Uterus (tissue), 2 donors: ENCODE results near the gene TOB1.

ENCODE experiments used
- CTCF ChIP-seq, 4 experiments: fragments of 200-600 bp in 2 of 4; fragments of 450-650 bp in 2 of 4; sonication (generic) in 2 of 4; IDR thresholded peaks; one replicate each; pipeline ENCODE4 v1.5.1; 2016 to 2019; ENCODE audit warnings: antibody characterized with exemption in 4 of 4, mild to moderate bottlenecking in 2 of 4, moderate library complexity in 1 of 4
- POLR2A ChIP-seq, 2 donors: fragments of 450-650 bp; IDR thresholded peaks; one replicate each; pipeline ENCODE4 v1.6.1; 2016; ENCODE audit warnings: antibody characterized with exemption in 2 of 2, mild to moderate bottlenecking in 1 of 2, moderate library complexity in 1 of 2

GRCh38 chr17:50831471-50831928 lies 34.7 kb downstream of the TOB1 start:
- TF ChIP-seq CTCF (IDR thresholded peaks at IDR 0.05) (no peak), POLR2A (IDR thresholded peaks at IDR 0.05) (no peak)
